ENCODE measurements around the gene TRABD2B.

The TRABD2B gene

DNA sequence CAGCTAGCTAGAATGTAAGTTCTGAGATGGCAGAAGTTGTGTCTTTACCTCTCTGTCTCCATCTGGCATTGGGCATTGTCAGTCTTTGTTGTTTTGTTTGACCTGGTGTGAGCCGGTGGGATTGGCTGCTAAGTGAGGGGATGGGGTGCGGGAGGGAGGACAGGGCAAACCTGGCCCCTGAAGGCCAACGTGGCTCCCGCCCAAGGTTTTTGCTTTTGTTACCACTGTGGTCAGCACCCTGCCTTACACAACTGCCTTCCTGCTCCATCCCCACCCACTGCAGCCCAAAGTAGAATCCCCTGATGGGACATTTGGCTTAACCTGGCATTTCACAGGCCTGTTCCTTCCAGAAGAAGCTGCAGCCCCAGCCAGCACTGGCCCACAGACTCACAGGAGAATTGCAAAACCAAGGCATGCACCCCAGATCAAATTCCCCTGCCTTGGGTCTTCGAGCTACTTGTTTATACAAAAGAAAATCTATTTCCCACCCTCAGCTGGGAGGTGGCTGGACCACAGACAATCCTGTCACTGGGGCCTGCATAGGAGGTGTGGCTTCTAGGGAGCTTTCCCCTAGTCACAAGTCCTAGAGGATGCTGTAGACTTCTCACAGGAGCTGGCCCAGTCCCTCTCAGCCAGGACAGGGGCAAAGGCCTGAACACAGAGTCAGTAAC lies 147.5 kb downstream of the TRABD2B start:
- no peak for DNase-seq (ENCODE audit: low spot score)

DNA sequence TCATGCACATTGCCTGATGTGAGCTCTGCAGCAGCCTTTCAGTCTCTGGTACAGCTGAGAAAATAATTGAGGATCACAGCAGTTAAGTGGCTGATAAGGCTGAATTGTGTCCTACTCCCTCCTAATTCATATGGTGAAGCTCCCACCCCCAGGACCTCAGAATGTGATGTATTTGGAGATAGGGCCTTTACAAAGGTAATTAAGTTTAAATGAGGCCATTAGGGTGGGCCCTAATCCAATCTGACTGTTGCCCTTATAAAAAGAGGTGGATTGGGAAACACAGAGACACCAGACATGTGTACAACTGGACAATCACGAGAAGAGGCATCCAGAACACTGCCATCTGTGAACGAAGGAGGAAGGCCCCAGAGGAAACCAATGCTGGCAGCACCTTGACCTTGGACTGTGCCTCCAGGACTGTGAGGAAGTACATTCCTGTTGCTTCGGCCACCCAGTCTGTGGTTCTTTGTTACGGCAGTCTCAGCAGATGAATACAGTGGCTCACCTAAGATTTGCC lies 148.1 kb downstream of the TRABD2B start:
- DNase-seq (ENCODE audit: low spot score): peak; percentile 6

DNA sequence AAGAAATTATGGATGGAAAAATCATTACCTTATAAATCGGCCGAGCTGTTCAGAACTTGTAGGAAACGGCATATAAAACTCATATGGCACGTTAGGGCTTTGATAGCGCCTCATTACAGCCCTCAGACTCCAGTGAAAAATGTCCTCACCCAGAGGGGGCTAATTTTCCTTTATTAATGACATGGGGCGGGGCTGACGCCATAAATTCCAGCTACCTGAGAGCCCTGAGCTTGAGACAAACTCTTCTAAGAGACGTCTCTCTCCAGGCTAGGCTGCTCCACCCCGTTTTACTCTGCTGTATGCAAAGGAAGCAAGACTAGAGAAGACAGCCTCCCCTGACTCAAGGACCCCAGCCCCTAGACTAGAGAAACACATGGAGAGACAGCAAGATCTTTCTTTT lies 149.4 kb downstream of the TRABD2B start:
- no peak for DNase-seq (ENCODE audit: low spot score)

DNA sequence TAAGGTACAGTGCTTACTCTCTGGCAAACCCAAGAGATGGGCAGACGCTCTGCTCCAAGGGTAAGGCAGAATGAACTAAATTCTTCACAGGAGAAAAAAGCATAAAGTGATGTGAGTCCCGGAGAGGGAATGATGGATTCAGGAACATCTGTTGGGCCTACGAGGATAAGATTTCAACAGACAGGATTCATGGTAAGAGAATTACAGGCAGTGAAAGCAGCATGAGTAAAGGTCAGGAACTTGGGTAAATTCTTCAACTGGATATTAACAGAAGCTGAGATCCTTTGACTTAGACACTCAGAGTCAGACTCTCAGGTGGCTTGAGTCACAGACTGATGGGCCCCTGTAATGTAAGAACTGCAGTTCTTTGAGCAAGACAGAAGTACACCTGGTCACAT lies 152.6 kb downstream of the TRABD2B start:
- peak; percentile 10 for DNase-seq (ENCODE audit: low spot score)

DNA sequence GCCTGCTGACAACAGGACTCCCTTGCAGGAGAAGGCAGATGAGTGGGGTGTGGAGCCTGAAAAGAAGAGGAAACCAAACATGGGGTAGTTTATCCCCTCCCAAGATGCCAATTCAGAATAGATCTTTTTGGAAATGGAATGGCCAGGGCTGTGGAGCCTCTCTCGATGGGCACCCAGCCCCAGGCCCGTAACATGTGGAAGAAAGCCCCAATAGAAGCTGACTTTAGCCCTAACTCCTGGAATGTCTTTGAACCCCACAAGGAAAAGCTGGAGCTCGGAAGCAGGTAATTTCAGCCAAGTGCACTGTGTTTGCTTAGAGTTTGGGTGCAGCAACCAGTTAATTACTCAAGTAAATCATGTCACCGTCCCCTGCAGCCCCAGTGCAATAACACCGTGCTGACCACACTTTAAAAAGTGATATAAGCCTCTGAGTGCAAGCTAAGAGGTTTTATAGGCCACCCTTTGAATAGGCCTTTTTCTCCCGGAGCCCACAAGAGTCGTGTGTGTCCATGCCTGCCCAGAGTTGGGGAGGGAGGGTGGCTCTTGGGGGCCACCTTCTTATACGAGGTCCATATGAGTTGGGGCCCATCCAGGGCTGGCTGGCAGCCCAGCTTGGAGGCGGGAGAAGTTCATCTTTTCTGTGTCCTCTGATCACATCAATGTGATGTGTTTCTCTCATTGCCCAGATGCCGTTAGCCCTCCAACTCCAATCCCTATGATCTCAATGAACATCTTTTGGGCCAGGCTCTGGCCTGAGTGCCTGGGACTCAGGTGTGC lies 153.2 kb downstream of the TRABD2B start:
- DNase-seq (ENCODE audit: low spot score): no peak

DNA sequence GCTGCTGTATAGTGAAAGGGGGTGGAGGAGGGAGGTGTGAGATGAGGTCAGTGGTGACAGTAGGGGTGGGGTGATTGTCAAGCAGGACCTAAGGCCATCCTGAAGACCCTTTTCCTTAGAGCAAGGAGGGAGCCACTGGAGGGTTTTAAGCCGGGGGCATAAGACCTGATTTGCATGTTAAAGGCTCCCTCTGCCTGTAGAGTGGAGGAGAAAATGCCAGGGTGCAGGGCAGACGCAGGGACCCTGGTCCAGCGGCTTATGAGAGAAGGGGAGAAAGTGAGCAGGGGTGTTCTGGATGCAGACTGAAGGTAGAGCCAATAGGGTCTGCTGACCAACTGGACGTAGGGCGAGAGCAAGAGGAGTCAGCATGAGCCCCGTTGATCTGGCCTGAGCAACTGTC lies 154.1 kb downstream of the TRABD2B start:
- DNase-seq (ENCODE audit: low spot score): no peak

DNA sequence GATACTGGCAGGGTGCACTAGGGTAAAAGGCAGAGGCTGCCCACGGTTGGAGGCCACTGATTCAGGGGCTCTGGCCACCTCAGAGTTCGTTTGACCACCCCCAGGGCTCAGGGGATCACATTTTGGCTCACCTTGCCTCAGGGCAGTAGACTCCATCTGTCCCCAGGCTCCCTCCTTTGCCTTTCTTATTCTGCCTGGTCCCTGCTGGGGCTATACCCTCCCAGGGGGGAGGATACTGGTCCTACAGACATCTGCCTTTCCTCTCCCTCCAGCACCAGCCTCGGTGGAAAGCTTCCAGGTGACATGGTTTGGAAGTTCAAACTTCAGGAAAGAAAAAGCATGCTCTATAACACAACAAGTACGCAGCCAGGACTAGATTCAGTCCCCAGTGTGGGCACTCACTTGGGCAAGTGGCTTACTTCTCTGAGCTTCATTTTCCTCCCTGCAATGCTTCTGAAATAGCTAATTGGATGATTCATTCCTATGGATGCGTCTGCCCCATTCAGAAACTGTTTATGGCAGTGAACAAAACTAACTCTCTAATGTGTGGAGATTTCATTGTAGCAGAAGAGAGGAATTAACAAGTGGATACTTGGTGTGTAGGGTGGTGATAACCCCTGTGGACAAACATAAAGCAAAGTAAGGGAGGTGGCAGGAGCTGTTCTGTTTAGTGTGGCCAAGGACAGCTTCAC lies 154.8 kb downstream of the TRABD2B start:
- no peak for DNase-seq (ENCODE audit: low spot score)

DNA sequence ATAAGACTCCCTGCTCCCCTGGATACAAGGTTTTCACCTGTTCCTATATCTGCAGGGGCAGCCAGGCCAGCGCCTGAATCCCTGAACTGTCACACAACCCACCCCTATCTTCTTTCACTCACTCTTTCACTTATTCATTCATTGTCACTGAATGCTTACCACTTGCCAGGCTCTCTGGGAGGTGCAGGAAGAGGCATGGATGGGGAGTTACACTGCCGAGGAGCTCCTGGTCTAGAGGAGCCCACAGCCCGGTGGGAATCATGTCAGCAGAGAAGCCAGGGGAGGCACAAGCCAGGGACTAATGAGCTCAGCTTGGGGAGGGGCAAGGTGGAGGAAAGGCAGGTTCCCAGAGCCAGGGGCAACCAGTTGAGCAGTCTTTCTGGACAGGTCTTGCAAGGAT lies 155.8 kb downstream of the TRABD2B start:
- DNase-seq (ENCODE audit: low spot score): no peak

DNA sequence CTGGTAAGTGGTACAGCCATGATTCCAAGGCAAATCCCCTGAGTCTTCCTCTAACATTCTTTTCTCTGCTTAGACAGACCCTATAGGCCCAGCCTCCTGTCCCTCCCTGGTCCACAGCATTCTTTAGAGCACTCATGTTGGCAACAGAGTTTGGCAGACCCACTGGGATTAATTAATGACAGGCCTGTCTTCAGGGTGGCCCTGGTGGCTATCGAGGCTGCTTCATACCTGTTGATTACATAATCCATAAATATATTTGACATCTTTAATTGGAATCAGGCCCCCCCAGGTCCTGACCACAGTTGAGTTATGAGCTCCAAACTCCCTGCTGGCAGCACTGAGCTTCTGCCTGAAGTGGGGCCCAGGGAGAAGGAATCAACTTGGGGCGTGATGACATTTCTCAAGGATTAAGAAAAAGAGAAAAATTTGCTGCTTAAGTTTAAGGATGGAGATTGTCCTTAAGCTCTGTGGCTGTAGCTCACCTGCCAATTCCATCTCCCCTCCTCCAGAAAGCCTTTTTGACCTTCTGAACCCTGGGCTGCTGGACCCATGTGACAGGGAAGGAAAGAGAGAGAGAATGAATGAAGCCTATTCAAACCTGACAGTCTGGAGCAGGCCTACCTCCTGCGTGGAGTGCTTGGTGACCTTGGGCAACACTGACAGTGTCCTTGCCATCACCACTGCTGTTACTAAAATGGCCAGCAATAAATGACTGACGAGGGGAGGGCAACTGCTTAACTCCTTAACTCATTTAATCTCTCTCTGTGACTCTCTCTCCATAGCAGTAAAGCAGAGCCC lies 156.6 kb downstream of the TRABD2B start:
- DNase-seq (ENCODE audit: low spot score): peak; percentile 28

DNA sequence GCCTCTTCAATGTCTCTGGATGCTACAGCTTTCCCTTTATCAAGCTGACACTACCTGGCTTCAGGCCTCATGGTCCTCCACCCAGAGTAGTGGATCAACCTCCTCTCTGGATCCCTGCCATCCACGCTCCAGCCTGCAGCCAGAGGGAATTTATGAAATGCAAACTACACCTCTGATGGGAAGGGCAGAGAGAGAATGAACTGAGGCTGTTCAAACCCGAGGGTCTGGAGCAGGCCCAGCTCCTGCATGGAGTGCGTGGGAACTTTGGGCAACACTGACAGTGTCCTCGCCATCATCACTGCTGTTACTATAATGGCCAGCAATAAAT lies 157.8 kb downstream of the TRABD2B start:
- no peak for DNase-seq (ENCODE audit: low spot score)

DNA sequence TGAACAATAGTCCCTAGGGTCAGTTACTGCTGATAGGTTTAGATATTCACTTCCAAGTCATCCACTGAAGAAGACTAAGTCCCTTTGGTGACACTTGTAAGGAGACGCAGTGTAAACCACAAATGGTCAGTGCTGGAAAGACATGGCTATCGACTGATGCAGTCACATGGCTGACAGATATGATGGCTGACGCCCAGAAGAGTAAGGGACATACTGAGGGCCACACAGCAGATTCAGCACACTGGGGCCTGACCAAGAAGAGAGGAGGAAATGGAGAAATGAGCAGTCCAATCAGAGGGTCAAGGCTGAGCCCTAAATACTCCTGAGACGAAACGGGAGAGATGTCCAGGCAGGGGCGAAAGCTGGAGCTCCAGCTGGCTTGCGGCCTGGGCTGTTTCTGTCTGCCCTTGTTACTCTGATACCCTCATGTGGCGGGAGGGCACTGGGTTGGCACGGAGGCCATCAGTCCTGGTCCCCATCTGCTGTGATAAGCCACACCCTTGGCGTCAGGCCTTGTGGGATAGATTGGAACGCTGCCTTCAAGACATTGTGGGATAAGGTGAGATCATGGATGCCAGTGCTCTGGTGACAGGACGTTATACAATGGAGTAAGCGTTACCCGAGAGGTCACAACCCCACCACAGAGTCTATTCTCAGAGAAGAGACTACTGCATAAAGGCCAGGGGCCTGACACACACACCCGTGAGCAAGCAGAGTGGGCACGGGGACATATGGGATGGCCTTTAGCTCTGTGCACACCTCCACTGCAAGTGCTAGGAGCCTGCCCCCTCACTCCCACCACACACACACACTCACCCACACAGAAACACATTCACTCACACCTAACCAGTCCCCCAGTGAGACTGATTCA lies 158.4 kb downstream of the TRABD2B start:
- DNase-seq (ENCODE audit: low spot score): no peak

DNA sequence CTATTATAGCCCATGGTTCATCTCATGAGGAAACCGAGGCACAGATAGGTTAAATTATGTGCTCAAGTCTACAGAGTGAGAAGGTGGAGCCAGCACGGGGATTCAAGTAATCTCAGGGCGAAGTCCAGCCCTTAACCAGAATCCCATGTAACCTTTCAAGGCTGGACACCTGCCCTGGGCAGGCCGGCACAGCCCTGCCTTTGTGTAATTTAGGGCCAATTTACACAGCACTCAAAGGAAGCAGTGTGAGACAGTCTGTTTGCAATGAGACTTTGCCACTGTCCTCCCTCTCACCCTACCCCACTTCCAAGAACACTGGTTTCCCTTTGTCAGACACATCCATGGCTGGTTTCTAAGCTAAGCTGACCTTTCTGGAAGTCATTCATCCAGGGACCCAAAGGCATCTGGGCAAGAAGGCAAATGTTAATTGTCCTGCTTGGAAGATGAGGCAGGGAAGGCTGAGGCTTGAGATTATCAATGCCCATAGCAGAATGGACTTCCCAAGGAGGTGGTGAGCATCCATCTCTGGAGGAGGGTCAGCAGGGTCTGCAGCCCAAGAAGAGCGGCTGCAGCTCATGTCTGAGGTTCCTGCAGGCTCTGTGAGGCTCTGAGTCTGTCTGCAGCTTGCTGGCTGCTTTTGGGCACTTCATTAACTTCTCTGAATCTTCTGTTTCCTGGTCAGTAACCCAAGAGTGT lies 159.2 kb downstream of the TRABD2B start:
- no peak for DNase-seq (ENCODE audit: low spot score)

DNA sequence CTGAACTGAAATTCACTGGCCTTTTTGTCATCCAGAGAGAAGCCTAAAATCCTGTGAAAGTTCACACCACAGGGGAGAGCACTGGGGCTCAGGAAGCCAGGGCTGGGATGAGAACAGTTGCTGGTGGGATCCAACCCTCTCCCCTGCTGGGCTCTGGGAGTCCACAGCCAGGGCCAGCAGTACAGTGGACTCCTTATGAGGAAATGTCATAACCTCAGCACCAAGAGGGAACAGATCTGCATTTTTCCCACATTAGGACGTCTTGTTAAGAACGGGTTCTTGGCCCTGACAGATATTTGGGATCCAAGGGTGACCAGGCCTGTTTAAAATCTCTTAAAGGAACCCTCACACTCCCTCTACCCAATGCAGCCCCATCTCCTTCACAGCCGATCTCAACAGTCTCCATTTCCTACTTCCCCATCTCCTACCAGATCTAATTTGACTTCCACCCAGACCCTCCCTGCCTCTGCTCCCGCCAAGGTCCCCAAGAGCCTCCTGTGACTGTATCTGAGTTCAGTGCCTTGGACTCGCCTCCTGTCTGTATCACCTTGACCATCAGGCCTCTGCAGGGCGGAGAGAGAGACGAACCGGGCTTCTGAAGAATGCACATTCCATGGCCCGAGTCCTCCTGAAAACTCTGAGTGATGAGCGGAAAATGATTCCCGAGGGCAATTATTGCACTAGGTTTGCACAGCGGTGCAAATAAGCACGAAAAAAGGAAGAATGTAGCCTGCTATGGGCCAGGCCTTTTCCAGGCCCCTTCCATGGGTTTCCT lies 159.9 kb downstream of the TRABD2B start:
- DNase-seq (ENCODE audit: low spot score): no peak

DNA sequence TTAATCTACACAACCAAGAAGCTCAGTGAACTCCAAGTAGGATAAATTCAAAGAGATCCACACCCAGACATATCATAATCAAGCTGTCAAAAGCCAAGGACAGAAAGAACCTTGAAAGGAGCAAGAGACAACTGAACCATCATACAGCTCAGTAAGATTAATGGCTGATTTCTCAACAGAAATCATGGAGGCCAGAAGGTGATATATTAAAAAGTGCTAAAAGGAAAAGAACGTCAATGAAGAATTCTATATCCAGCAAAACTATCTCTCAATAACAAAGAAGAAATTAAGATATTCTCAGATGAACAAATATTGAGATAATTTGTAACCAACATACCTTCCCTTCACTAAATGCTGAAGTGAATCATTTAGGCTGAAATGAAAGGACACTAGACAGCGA lies 161.8 kb downstream of the TRABD2B start:
- DNase-seq (ENCODE audit: low spot score): no peak

DNA sequence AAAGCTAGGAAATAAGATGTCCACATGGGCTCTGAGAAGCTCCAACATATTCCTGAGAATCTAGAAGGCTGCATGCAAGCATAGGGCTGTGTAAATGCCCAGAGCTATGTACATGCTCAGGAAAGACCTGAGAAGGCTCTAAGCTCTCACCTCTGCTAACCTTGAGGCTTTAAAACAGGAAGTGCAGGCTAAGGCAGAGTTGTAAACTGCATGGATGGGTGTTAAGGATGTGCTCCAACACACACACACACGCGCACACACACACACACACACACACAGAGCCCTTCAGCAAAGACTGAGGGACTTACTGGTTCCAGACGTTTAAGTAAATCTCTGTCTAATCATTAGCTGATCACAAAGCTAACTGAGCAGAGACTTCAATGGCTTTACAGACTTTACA lies 162.9 kb downstream of the TRABD2B start:
- DNase-seq (ENCODE audit: low spot score): peak; percentile 30

DNA sequence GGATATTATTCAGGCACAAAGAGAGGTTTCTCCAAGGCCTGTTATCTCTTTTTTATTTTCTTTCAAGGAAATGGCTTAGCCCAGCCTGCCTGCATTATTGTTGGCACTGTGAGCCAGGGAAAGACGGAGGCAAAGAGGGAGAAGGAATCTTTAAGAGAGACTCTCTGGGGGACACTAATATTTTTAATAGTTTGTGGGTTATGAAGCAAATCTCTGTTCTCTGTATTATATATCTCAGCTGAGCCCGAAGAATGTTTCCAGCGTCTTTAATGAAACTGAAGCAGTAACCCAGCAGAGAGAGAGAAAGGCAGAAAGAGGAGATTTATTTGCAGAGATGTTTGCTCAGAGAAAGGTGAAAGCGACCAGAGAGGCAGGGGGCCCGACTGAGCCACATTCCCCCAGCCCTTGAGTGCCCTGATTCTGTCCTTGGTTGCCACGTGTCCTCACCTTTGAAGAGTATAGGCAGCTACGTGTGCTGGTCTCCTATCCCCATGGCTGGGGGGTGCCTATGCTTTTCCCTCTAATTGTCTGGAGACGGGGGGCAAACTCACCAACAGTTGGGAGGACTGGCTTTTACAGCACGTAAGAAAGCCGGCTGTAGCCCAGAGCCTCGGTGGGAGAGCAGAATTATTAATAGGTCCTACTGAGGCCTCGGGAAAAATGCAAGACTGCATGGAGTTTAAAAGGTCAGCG lies 166.4 kb downstream of the TRABD2B start:
- no peak for DNase-seq (ENCODE audit: low spot score)

DNA sequence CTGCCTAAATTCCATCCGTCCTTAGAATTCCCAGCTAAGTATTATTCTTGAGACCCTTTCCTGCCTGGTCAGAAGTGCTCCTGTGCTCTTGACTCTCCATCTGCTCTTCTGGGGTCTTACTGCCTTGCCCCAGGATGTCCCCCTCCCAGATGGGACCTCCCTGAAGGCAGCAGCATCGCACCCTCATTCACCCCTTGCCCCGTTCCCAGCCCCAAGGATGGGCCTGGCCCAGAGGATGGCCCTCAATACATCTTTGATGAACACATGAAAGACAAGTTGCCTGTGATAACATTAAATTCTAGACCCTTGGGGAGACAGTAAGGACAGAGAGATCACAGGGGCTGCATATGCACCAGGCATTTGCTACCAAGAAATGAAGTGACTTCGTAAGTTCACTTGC lies 167.2 kb downstream of the TRABD2B start:
- no peak for DNase-seq (ENCODE audit: low spot score)

DNA sequence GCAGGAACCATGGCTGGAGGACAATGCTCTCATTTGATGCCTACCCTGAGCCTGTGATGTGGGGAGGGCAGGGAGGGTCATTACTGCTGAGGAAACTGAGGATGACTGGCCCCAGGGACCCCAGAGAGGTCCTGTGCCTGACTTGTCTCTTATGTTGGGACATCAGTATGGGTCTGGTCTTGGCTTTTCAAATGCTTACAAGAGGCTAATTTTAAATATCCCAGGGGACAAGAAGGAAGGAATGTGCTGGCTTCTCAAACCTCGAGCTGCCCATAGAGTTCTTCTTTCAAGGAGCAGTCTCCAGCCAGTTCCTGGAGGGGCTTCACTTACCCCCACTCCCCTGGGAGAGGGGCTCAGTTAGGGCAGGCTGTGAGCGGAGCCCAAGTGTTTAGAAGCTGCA lies 168.2 kb downstream of the TRABD2B start:
- no peak for DNase-seq (ENCODE audit: low spot score)

DNA sequence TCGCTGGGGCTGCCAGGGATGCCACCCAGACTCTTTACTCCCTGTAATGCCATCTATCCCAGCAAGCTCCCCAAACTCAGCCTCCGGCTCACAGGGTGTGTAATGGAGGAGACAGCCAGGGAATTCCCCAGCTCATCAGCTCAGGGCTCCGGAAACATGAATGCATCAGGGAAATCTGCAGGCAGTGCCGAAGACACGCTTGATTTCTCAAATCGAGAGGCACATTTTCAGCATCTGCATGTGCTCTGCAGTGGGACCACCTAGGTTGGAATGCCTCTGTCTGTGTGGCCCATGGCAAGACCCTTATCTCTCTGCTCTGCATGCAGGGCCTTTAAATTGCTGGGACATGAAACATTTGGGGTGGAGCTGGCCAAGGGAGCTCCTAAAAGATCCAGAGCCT lies 170.1 kb downstream of the TRABD2B start:
- DNase-seq (ENCODE audit: low spot score): peak; percentile 24

Measured in kidney tubule cell (primary cell).